ENCODE results near the gene OR6S1. TPM values are rescaled to one million over a fixed set of nuclear protein-coding genes. Genes with fewer than 3 reads are reported as not detected.

The OR6S1 gene
- total RNA-seq, 2 experiments from 2014 or later = not detected

DNA sequence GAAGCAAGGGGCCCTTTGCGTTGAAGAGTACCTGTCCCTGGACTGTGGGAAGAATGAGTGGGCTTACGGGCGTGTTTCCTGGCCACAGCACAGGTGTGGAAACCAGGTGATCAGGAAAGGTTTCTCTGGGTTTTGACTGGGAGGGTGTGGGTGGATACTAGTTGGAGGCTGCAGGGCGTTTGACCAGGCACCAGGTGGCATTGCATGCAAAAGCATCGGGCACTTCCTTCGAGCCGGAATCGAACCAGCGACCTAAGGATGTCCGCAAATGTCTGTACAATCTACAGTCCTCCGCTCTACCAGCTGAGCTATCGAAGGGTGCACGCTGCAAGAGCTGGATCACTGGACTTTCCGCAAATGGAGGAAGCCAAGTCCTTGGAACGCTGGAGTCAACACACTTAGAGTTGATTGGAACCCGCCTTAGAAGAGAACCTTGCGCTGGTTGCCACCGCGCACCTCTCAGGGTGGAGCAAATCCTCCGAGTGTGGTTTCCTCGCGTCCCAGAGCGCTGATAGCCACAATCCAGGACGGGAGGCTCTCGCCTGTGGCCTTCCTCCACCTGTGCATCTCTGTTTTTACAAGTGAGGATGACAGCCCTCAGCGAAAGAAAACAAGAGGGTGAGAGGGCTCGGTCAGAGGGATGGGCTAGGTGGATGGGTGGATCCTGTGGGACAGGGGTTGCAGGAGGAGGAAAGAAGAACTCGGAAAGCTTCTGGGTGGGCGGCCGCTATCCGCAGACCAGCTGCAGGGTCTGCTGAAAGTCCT is 21.7 kb upstream of the OR6S1 start:
- CTCF ChIA-PET = interaction anchor here (1.0 to 2.1 kb wide), 6 partner anchors 13 to 33 kb away, joined by 3 to 13 read pairs (median 6); partner anchors contain the start of gene RNASE4
- Mint-ChIP-seq H3K4me3 (peak overlapping the region; percentile 66), H3K27me3 (peaks cover 15% of the 10 kb centered on the region), H3K9me3 (peaks cover 4% of the 10 kb centered on the region), H3K36me3 (ENCODE audit: low read depth) (peaks cover 3% of the 10 kb centered on the region), H3K4me1 (peaks cover 46% of the 10 kb centered on the region), H3K27ac (peak overlapping the region; percentile 55)
- POLR2A ChIA-PET = interaction anchor here (0.6 to 0.7 kb wide), 2 partner anchors 12 to 18 kb away, joined by 3 to 6 read pairs; no protein-coding TSS in a partner anchor
- peak; percentile 82 for DNase-seq

DNA sequence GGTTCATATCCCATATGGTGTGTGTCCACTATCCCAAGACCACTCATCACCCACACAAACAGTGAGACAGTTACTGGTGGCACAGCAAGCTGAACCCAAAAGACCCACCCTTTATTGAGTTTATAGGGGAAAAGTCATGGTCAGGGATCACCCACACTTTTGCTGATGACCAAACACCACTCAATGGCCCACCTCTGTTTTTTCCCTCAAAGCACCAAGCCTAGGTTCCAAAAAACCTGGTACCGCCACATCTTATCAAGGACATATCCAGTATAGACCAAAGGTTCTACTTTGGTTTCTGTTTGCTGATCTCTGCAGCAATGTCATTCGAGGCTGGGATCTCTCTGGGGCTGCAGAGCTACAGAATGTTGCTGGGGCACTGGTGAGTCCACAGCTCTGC is 19.7 kb upstream of the OR6S1 start:
- Mint-ChIP-seq H3K9me3 (no peaks in the 10 kb centered on the region), H3K4me1 (peaks cover 39% of the 10 kb centered on the region), H3K27ac (no peak overlapping the region), H3K4me3 (no peak overlapping the region), H3K36me3 (ENCODE audit: low read depth) (no peaks in the 10 kb centered on the region), H3K27me3 (peaks cover 26% of the 10 kb centered on the region)
- ChIA-PET POLR2A (no interaction called here), CTCF (interaction anchor here (0.6 to 4.8 kb wide), 3 partner anchors 31 to 48 kb away, joined by 3 to 32 read pairs (median 3); no protein-coding TSS in a partner anchor)
- DNase-seq = no peak

DNA sequence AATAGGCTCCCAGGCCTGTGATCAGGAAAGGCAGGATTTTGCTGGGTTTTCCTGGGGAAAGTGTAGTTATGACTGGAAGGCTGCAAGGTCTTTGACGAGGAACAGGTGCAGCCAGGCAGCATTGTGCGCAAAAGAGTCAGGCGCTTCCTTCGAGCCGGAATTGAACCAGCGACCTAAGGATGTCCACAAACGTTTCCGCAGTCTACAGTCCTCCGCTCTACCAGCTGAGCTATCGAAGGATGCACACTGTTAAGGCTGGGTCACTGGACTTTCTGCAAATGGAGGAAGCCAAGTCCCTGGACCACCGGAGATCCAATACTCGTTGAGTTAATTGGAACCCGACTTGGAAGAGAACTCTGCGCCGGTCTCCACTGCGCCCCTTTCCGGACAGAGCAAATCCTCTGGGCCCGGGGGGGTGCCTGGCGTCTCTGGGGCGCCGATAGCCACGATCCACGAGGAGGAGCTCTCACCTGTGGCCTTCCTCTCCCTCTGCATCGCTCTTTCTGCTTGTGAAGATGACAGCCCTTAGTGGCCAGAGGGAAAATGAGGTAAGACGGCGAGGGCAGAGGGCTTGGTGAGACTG is 18.4 kb upstream of the OR6S1 start:
- ChIA-PET CTCF (interaction anchor here (0.9 to 4.8 kb wide), 2 partner anchors 32 to 47 kb away, joined by 3 to 32 read pairs; no protein-coding TSS in a partner anchor), POLR2A (no interaction called here)
- H3K4me1 Mint-ChIP-seq = peaks cover 39% of the 10 kb centered on the region
- no peak overlapping the region for H3K4me3 Mint-ChIP-seq
- no peak overlapping the region for H3K27ac Mint-ChIP-seq
- H3K36me3 Mint-ChIP-seq (ENCODE audit: low read depth) = no peaks in the 10 kb centered on the region
- no peaks in the 10 kb centered on the region for H3K9me3 Mint-ChIP-seq
- peaks cover 39% of the 10 kb centered on the region for H3K27me3 Mint-ChIP-seq
- no peak for DNase-seq

DNA sequence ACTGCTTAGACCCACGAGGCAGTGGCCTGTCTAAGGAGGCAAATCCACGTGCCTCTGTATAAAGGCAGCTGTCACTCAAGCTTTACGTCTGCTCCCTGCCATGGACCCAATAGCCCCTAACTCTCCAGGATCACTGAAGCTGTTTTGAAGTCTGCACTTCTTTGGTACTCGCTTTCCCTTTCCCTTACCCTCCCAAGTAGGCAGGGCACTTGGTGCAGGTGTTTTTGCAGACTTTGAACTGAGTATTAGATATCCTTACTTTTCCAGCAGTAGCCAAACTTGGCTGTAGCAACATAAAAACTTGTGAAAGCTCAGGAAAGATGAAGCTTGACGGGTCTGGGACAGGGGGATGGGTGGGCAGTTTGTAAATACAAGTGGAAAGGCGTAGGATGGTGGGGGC is 17.8 kb upstream of the OR6S1 start:
- no peak for DNase-seq
- H3K27me3 Mint-ChIP-seq = peaks cover 38% of the 10 kb centered on the region
- no peaks in the 10 kb centered on the region for H3K36me3 Mint-ChIP-seq (ENCODE audit: low read depth)
- peaks cover 38% of the 10 kb centered on the region for H3K4me1 Mint-ChIP-seq
- H3K9me3 Mint-ChIP-seq = no peaks in the 10 kb centered on the region
- ChIA-PET CTCF (interaction anchor here (0.9 to 4.8 kb wide), 4 partner anchors 9 to 47 kb away, joined by 3 to 32 read pairs (median 3); no protein-coding TSS in a partner anchor), POLR2A (no interaction called here)
- H3K27ac Mint-ChIP-seq = no peak overlapping the region
- H3K4me3 Mint-ChIP-seq = no peak overlapping the region

DNA sequence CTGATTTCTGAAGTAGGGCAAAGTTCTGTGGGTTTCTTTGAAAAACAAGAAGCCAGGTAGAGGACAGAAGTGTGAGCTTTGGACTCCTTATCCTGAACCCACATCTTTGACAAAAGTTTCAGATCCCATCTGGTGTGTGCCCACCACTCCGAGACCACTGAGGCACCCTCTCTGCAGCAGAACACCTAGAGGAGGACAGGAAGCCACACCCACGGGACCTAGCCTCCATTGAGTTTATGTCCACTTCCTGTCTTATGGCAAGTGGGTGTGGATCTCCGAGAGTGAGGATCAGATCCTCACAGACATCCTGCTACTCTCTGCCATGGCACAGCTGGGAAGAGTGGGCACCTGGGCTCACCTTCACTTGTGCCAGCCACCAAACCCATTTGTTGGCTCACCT is 16.8 kb upstream of the OR6S1 start:
- ChIA-PET POLR2A (no interaction called here), CTCF (interaction anchor here (1.1 to 4.8 kb wide), 8 partner anchors 10 to 332 kb away, joined by 3 to 32 read pairs (median 6); partner anchors contain the start of gene RNASE4)
- Mint-ChIP-seq H3K27ac (no peak overlapping the region), H3K4me1 (peaks cover 38% of the 10 kb centered on the region), H3K27me3 (peaks cover 41% of the 10 kb centered on the region), H3K9me3 (no peaks in the 10 kb centered on the region), H3K36me3 (ENCODE audit: low read depth) (no peaks in the 10 kb centered on the region), H3K4me3 (no peak overlapping the region)
- DNase-seq = no peak

DNA sequence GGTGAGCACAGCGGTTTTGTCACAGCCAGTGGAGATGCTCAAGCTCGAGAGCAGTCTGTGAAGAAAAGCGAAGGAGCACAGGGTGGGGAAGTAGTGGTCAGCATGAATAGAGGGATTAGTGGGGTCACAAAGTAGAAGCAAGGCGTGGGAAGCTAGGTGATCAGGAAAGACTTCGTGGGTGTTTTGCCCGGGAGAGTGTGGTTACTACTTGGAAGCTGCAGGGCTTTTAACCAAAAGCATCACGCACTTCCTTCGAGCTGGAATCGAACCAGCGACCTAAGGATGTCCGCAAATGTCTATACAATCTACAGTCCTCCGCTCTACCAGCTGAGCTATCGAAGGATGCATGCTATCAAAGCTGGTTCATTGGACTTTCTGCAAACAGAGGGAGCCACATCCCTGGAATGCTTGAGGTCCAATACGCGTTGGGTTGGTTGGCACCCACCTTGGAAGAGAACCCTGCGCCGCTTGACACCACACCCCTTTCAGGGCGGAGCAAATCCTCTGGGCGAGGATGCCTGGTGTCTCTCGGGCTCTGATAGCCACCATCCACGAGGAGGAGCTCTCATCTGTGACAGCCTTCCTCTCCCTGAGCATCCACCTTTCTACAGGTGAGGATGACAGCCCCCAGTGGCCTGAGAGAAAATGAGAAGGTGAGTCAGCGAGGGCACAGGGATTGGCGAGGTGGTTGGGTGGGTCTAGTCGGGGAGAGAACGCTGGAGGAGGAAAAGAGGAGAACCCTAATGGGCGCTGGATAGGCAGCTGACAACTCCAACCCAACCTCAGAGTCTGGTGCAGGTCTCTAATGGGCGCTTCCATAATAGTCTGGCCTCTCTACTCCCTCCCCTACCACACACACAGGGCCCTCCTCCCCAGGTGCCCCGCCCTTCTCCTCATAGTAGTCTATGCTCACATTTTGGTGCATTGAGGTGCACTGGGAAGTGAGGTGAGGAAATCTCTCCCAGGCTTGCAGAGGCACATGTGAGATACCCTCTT is 16.0 kb upstream of the OR6S1 start:
- H3K4me1 Mint-ChIP-seq = peaks cover 36% of the 10 kb centered on the region

DNA sequence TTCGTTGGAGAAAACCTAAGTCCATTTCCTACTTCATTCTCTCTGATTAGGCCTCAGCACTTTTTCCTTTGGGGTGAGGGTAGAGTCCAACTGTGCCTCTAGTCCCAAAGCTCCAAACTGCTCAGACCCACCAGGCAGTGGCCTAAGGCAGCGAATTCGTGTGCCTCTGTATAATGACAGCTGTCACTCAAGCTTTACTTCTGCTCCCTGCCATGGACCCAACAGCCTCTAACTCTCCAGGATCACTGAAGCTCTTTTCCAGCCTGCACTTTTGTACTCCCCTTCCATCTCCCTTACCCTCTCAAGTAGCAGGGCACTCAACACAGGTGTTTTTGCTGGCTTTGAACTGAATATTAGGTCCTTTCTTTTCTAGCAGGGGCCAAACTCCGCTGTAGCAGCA is 14.8 kb upstream of the OR6S1 start:
- Mint-ChIP-seq H3K27me3 (peaks cover 54% of the 10 kb centered on the region), H3K36me3 (ENCODE audit: low read depth) (no peaks in the 10 kb centered on the region), H3K9me3 (no peaks in the 10 kb centered on the region), H3K4me1 (peaks cover 25% of the 10 kb centered on the region), H3K4me3 (no peak overlapping the region), H3K27ac (no peak overlapping the region)
- POLR2A ChIA-PET = no interaction called here
- DNase-seq = no peak
- CTCF ChIA-PET = interaction anchor here (1.1 to 2.4 kb wide), 4 partner anchors 9 to 412 kb away, joined by 3 to 9 read pairs (median 5); partner anchors contain the start of gene RNASE4

More for the DNA sequence above, 16.0 kb upstream of the OR6S1 start:
- no peaks in the 10 kb centered on the region for H3K9me3 Mint-ChIP-seq
- H3K27me3 Mint-ChIP-seq = peaks cover 44% of the 10 kb centered on the region
- DNase-seq = peak; percentile 25
- no peak overlapping the region for H3K27ac Mint-ChIP-seq
- H3K4me3 Mint-ChIP-seq = no peak overlapping the region
- no peaks in the 10 kb centered on the region for H3K36me3 Mint-ChIP-seq (ENCODE audit: low read depth)
- ChIA-PET CTCF (interaction anchor here (1.0 to 4.8 kb wide), 10 partner anchors 10 to 411 kb away, joined by 3 to 32 read pairs (median 6); partner anchors contain the start of gene RNASE4), POLR2A (no interaction called here)

DNA sequence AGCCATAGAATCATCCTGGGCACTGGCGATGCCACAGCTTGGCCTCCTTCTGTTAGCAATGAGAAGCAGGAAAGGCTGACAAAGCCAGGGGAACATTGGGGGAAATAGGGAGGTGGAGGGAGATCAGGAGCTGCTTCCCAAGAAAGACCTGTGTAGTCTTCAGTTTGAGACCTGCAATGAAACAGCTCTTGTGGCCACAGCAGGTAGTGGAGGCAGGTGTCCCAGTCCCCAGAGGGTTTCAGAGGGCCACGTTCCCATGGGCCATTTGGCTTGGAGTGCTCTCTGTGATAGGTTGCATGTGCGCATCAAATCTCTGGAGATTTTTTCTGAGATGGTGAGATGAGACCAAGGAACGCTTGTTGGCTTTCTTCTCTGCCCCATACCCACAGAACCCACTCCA is 14.4 kb upstream of the OR6S1 start:
- Mint-ChIP-seq H3K4me1 (peaks cover 25% of the 10 kb centered on the region), H3K9me3 (no peaks in the 10 kb centered on the region), H3K4me3 (no peak overlapping the region), H3K27me3 (peaks cover 57% of the 10 kb centered on the region), H3K36me3 (ENCODE audit: low read depth) (no peaks in the 10 kb centered on the region), H3K27ac (no peak overlapping the region)
- no peak for DNase-seq
- ChIA-PET CTCF (interaction anchor here (0.6 to 2.4 kb wide), 5 partner anchors 9 to 413 kb away, joined by 3 to 9 read pairs (median 4); partner anchors contain the start of gene RNASE4), POLR2A (no interaction called here)

DNA sequence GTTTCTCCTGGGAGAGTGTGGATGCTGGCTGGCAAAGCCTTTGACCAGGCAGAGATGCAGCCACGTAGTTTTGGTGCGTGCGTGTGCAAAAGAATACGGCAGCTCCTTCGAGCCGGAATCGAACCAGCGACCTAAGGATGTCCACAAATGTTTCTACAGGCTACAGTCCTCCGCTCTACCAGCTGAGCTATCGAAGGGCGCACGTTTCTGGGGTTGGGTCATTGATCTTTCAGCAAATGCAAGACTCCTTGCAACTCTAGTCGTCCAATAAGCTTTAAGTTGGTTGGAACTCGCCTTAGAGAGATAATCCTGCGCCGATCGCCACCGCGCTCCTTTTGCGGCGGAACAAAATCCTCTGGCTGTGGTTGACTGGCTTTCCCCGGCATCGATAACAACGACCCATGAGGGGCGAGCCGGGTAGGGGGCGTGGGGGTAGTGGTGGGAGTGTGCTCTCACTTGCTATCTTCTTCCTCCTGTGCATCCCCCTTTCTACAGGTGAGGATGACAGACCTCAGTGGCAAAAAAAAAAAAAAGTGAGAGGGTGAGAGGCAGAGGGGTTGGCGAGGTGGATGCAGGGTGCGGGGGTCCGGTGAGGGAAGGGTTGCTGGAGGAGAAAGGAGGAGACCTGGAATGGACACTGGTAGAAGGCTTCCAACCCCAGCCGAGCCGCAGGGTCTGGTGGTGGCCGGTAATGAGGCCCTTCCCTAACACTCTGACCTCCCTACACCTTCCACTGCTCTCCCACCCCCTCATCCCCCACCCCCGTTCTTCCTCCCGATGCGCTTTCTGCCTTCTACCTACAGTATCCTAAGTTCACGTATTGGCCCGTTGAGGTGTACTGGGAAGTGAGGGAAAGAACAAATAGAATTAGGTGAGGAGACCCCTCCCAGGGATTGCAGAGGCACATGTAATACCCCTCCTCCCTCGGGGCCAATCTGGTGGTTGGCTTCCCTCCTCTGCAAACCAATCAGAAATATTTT is 11.8 kb upstream of the OR6S1 start:
- Mint-ChIP-seq H3K4me3 (peak overlapping the region; percentile 47), H3K4me1 (peaks cover 25% of the 10 kb centered on the region), H3K27ac (no peak overlapping the region), H3K9me3 (no peaks in the 10 kb centered on the region), H3K36me3 (ENCODE audit: low read depth) (no peaks in the 10 kb centered on the region), H3K27me3 (peaks cover 65% of the 10 kb centered on the region)
- peak; percentile 40 for DNase-seq
- POLR2A ChIA-PET = interaction anchor here (0.6 kb wide), 1 partner anchor 614 kb away, joined by 6 read pairs; no protein-coding TSS in a partner anchor
- CTCF ChIA-PET = interaction anchor here (1.8 kb wide), 1 partner anchor 27 kb away, joined by 5 read pairs; no protein-coding TSS in a partner anchor

DNA sequence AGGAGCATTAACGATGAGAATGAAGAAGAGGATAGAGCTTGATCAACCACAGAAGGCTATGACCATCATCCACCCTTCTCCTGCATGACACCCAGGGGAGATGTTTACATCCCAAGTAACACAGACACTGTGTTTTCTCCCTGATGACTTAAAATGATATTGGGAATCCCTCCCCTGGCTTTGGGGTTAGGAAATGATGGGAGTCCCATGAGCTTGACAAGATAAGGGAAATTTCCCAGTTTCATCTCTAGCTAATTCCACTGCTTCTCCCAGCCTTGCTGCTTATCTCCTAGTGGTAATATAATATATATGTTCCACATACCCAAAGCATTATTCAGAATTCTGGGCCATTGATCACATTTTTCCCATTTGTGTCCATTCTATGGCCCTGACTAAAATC is 4.0 kb upstream of the OR6S1 start:
- no peak for DNase-seq
- CTCF ChIA-PET = interaction anchor here (0.6 to 1.6 kb wide), 6 partner anchors 9 to 151 kb away, joined by 3 to 9 read pairs (median 4); no protein-coding TSS in a partner anchor
- Mint-ChIP-seq H3K27me3 (peaks cover 49% of the 10 kb centered on the region), H3K4me1 (no peaks in the 10 kb centered on the region), H3K27ac (no peak overlapping the region), H3K9me3 (no peaks in the 10 kb centered on the region), H3K36me3 (ENCODE audit: low read depth) (no peaks in the 10 kb centered on the region), H3K4me3 (no peak overlapping the region)
- POLR2A ChIA-PET = no interaction called here

DNA sequence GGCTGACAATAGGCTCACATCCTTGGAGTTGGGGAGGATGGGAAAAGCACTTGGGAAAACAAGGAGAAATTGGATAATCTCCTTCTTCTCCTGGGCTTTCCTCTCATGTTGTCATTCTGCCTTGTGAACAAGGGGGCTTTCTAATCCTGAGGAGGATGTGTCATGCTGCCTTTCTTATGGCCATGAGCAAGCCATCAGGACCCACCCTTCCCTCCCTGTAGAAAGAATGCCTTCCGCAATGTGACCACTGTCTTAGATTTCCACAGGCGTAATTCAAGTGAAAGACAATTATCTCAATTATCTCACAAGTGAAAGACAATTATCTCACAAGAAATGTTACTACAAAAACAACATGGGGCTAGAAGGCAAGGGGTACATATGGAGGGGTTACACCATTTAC is 3.0 kb upstream of the OR6S1 start:
- Mint-ChIP-seq H3K4me3 (no peak overlapping the region), H3K27ac (no peak overlapping the region), H3K27me3 (peaks cover 46% of the 10 kb centered on the region), H3K4me1 (no peaks in the 10 kb centered on the region), H3K9me3 (no peaks in the 10 kb centered on the region), H3K36me3 (ENCODE audit: low read depth) (no peaks in the 10 kb centered on the region)
- DNase-seq = no peak
- POLR2A ChIA-PET = no interaction called here
- CTCF ChIA-PET = interaction anchor here (0.9 kb wide), 1 partner anchor 8 kb away, joined by 4 read pairs; no protein-coding TSS in a partner anchor
